A673 (cell line): Measurements from ENCODE around the gene WNT16.

Experiments used
- CTCF ChIP-seq: fragments of 300-800, 200-600 bp; sonication (generic); conservative IDR thresholded peaks from 2 replicates; pipeline ENCODE4 v1.5.1; 2017; ENCODE audit warnings: low read depth, mild to moderate bottlenecking, antibody characterized with exemption, low read length, moderate library complexity, mixed read lengths
- EZH2 ChIP-seq: fragments of 200-600 bp; sonication (generic); IDR thresholded peaks from 2 replicates; pipeline ENCODE4 v1.6.1; 2017; ENCODE audit warnings: borderline replicate concordance, low read depth, mild to moderate bottlenecking, mixed read lengths, antibody characterized with exemption, low read length; ENCODE audit not compliant: poor library complexity, severe bottlenecking

GRCh38 chr7:121344497-121344896 lies 15.7 kb downstream of the WNT16 start:
- TF ChIP-seq CTCF (no peak), EZH2 (no peak)
